ENCODE measurements around the gene DHRS7B.

GRCh38 chr17:21161498-21162393, 35.0 kb downstream of the DHRS7B start:
- TF ChIP-seq CTCF (IDR thresholded peaks at IDR 0.05; ENCODE audit: low read depth, low read length), result no peak
- TF ChIP-seq EZH2phosphoT487 (IDR thresholded peaks at IDR 0.05; ENCODE audit: low read depth), result no peak
